IPS DF 6.9 (cell line): Measurements from ENCODE around the gene WDR18.

ENCODE experiments used
- DNase-seq: peaks from one replicate; pipeline ENCODE4 v3.0.0-alpha.2; 2013; ENCODE audit warnings: low read depth, low spot score
- H3K27ac ChIP-seq: one replicate; pipeline ENCODE4 v1.5.1; 2013; ENCODE audit warnings: low read length, control low read depth
- H3K27me3 ChIP-seq: 2 replicates; pipeline ENCODE4 v1.6.1; 2013; ENCODE audit warnings: mild to moderate bottlenecking, low read length; ENCODE audit not compliant: control insufficient read depth, insufficient read depth
- H3K36me3 ChIP-seq: 2 replicates; pipeline ENCODE4 v1.6.1; 2013; ENCODE audit warnings: low read length; ENCODE audit not compliant: control insufficient read depth, insufficient read depth
- H3K4me1 ChIP-seq: 2 replicates; pipeline ENCODE4 v1.6.1; 2013; ENCODE audit warnings: low read length; ENCODE audit not compliant: control insufficient read depth, insufficient read depth
- H3K4me3 ChIP-seq: 2 replicates; pipeline ENCODE4 v1.5.1; 2013; ENCODE audit warnings: mild to moderate bottlenecking, low read length
- H3K9me3 ChIP-seq: 2 replicates; pipeline ENCODE4 v1.6.1; 2013; ENCODE audit warnings: low read length, inconsistent platforms; ENCODE audit not compliant: control insufficient read depth, insufficient read depth
- WGBS: extraction: QIAGEN DNeasy Blood & Tissue Kit; methylation state at CpG from one replicate; pipeline ENCODE4 v1.1.7; 2013; ENCODE audit warnings: mixed read lengths, missing lambda C conversion rate; ENCODE audit not compliant: insufficient read length, insufficient coverage; 5-methylcytosine and 5-hydroxymethylcytosine counted together

WDR18 gene

DNA sequence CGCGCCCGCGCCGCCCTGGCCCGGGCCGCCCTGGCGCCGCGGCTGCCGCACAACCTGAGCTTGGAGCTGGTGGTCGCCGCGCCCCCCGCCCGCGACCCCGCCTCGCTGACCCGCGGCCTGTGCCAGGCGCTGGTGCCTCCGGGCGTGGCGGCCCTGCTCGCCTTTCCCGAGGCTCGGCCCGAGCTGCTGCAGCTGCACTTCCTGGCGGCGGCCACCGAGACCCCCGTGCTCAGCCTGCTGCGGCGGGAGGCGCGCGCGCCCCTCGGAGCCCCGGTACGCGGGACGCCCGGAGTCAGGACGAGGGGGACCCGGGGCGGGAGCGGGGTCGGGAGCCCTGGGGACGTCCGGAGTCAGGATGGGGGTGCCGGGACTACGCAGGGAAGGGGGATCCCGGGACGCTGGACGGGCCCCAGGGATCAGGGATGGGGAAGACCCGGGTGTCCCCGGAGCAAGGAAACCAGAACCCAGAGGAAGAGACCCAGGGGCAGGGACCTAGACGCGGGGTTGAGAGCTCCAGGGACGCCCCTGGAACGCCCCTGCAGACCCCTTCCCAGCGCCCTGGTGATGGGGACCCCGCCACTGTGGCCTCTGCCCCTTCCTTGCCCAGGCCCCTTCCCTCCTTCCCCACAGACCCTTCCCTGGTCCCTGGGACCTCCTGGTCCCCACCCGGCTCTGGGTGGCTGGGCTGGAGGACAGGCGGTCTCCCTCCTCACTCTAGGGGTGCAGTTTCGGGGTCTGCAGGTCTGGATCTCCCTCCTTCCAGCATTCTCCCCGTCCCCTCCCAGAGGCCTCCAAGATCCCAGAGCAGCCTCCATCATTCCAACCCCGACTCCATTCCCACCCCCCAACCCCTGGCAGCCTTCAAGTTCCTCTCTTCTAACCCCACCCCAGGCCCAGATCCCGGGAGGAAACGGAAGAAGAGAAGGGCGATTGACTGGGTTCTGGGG, 16.7 kb downstream of the WDR18 start:
- H3K27ac ChIP-seq: no peak overlapping the region
- H3K9me3 ChIP-seq: no peaks in the 10 kb centered on the region
- H3K4me3 ChIP-seq: peak overlapping the region; percentile 61; the same call in 1 of the 2 replicates
- WGBS: no CpG with 5 or more reads among the region's 73 CpGs
- H3K36me3 ChIP-seq: no peaks in the 10 kb centered on the region
- H3K4me1 ChIP-seq: no peaks in the 10 kb centered on the region; the same call in 1 of the 2 replicates
- H3K27me3 ChIP-seq: peaks cover 7% of the 10 kb centered on the region
- no peak for DNase-seq

DNA sequence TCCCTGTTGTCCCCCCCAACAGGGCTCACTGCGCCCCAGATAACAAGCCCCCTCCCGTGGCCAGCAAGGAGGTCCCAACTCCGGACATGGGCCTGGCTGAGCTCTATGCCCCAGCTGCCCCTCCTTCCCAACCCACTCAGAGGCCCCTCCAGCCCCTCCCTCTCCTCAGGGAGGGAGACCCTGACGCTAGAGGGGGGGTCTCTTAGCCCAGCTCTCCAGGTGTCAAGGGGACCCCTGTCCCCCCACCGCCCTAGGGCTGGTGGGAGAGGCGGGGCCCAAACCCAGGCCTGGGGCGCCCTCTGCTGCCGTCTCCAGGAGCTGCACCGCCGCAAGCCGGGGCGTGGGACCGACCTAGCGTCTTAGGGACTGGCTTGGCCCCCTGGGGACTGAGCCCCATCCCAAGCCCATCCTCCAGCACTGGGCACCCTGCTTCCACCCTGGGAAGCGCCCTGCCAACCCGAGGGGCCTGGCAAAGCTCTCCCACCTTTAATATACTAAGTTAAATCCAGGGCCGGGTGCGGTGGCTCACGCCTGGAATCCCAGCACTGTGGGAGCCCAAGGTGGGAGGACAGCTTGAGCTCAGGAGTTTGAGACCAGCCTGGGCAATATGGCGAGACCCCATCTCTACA, 17.5 kb downstream of the WDR18 start:
- no peaks in the 10 kb centered on the region for H3K9me3 ChIP-seq
- no peaks in the 10 kb centered on the region; the same call in 1 of the 2 replicates for H3K4me1 ChIP-seq
- H3K36me3 ChIP-seq: no peaks in the 10 kb centered on the region
- peaks cover 7% of the 10 kb centered on the region for H3K27me3 ChIP-seq
- no peak overlapping the region for H3K4me3 ChIP-seq
- WGBS: no CpG with 5 or more reads among the region's 20 CpGs
- no peak for DNase-seq
- no peak overlapping the region for H3K27ac ChIP-seq

DNA sequence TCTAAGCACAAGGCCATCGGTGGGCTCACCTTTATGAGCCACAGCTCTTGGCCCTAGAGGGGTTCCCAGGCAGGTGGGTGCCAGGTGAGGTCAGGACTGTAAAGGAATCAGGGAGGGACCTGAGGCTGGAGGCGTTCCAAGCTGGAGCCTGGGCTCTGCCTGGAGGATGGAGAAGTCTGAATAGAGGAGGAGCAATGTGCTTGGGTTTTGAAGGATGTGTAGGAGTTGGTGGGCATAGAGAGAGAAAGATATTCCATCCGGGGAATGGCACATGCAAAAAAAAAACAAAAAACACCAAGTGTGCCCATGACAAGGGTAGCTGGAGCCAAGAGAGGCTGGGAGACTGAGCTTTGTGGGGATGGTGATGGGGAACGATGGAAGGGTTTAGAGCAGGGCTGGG, 18.5 kb downstream of the WDR18 start:
- no peak overlapping the region for H3K4me3 ChIP-seq
- WGBS: no CpG with 5 or more reads among the region's 4 CpGs
- H3K27me3 ChIP-seq: peaks cover 7% of the 10 kb centered on the region
- no peak for DNase-seq
- H3K36me3 ChIP-seq: no peaks in the 10 kb centered on the region
- H3K27ac ChIP-seq: no peak overlapping the region
- no peaks in the 10 kb centered on the region; the same call in 1 of the 2 replicates for H3K4me1 ChIP-seq
- no peaks in the 10 kb centered on the region for H3K9me3 ChIP-seq

DNA sequence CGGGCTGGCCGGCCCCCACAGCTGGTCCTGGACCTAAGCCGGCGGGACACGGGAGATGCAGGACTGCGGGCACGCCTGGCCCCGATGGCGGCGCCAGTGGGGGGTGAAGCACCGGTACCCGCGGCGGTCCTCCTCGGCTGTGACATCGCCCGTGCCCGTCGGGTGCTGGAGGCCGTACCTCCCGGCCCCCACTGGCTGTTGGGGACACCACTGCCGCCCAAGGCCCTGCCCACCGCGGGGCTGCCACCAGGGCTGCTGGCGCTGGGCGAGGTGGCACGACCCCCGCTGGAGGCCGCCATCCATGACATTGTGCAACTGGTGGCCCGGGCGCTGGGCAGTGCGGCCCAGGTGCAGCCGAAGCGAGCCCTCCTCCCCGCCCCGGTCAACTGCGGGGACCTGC, 19.1 kb downstream of the WDR18 start:
- Histone ChIP-seq H3K9me3 (no peaks in the 10 kb centered on the region), H3K36me3 (no peaks in the 10 kb centered on the region), H3K27me3 (peaks cover 7% of the 10 kb centered on the region), H3K27ac (no peak overlapping the region), H3K4me3 (no peak overlapping the region), H3K4me1 (no peaks in the 10 kb centered on the region; the same call in 1 of the 2 replicates)
- WGBS: no CpG with 5 or more reads among the region's 37 CpGs
- no peak for DNase-seq

DNA sequence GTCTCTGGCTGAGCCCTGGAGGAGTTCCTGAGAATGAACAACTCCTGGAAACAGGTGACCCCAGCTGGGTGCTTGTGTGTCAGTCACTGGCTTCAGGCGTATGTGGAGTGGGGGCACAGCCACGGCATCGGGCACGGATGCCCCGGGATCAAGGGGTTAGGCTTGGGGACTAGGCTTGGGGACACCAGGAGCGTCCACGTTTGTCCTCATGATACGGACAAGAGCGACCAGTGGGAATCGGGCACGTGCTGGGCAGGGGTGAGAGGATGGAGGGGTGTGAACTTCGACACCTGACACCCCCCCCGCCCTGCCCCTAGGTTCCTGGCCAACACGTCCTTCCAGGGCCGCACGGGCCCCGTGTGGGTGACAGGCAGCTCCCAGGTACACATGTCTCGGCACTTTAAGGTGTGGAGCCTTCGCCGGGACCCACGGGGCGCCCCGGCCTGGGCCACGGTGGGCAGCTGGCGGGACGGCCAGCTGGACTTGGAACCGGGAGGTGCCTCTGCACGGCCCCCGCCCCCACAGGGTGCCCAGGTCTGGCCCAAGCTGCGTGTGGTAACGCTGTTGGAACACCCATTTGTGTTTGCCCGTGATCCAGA, 20.2 kb downstream of the WDR18 start:
- no peaks in the 10 kb centered on the region; the same call in 1 of the 2 replicates for H3K4me1 ChIP-seq
- H3K4me3 ChIP-seq: no peak overlapping the region
- H3K27me3 ChIP-seq: peaks cover 7% of the 10 kb centered on the region
- no peaks in the 10 kb centered on the region; the same call in 1 of the 2 replicates for H3K36me3 ChIP-seq
- H3K27ac ChIP-seq: no peak overlapping the region
- no CpG with 5 or more reads among the region's 32 CpGs for WGBS
- no peaks in the 10 kb centered on the region for H3K9me3 ChIP-seq
- DNase-seq: no peak

DNA sequence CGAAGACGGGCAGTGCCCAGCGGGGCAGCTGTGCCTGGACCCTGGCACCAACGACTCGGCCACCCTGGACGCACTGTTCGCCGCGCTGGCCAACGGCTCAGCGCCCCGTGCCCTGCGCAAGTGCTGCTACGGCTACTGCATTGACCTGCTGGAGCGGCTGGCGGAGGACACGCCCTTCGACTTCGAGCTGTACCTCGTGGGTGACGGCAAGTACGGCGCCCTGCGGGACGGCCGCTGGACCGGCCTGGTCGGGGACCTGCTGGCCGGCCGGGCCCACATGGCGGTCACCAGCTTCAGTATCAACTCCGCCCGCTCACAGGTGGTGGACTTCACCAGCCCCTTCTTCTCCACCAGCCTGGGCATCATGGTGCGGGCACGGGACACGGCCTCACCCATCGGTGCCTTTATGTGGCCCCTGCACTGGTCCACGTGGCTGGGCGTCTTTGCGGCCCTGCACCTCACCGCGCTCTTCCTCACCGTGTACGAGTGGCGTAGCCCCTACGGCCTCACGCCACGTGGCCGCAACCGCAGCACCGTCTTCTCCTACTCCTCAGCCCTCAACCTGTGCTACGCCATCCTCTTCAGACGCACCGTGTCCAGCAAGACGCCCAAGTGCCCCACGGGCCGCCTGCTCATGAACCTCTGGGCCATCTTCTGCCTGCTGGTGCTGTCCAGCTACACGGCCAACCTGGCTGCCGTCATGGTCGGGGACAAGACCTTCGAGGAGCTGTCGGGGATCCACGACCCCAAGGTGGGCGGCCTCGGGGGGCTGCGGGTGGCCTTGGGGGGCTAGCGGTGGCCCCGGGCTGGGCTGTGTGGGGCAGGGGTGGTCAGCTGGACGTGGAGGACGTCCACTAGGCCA, 20.9 kb downstream of the WDR18 start:
- Histone ChIP-seq H3K4me1 (no peaks in the 10 kb centered on the region; the same call in 1 of the 2 replicates), H3K36me3 (peaks cover 1% of the 10 kb centered on the region), H3K27ac (no peak overlapping the region), H3K4me3 (no peak overlapping the region), H3K9me3 (no peaks in the 10 kb centered on the region), H3K27me3 (peaks cover 7% of the 10 kb centered on the region)
- no peak for DNase-seq
- no CpG with 5 or more reads among the region's 70 CpGs for WGBS

DNA sequence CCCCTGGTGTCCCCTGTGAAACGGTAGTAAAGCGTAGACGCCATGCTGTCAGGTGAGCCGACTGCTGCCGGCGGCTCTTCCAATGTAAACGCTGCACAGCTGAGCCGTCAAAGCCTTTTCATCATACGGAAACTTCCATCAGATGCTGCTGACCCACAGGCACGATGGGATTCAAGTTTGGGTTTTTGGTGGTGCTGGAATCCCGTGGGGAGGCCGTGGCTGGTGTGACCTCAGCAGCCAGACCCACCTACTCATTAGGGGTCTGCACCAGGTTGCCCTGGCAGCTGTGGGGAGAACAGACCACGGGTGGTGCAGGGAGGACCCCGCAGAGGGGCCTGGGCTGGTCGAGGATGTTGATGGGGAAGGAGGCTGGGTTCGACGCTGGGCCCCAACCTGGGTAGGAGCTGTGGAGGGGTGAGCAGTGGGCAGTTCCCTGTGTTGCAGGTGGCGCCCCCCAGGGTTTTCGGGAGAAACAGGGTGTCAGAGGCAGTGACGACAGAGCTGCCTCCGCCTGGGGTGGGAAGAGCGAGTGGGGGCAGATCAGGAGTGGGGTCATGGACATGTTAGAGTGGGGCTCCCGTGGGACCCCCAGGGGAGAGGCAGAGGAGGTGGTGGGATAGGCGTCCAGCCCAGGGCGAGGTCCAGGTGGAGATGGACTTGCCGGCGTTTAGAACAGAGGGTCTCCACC, 22.7 kb downstream of the WDR18 start:
- DNase-seq: no peak
- Histone ChIP-seq H3K9me3 (no peaks in the 10 kb centered on the region), H3K4me1 (no peaks in the 10 kb centered on the region; the same call in 1 of the 2 replicates), H3K4me3 (no peak overlapping the region), H3K36me3 (peaks cover 16% of the 10 kb centered on the region), H3K27me3 (no peaks in the 10 kb centered on the region), H3K27ac (no peak overlapping the region)
- WGBS: no CpG with 5 or more reads among the region's 27 CpGs

DNA sequence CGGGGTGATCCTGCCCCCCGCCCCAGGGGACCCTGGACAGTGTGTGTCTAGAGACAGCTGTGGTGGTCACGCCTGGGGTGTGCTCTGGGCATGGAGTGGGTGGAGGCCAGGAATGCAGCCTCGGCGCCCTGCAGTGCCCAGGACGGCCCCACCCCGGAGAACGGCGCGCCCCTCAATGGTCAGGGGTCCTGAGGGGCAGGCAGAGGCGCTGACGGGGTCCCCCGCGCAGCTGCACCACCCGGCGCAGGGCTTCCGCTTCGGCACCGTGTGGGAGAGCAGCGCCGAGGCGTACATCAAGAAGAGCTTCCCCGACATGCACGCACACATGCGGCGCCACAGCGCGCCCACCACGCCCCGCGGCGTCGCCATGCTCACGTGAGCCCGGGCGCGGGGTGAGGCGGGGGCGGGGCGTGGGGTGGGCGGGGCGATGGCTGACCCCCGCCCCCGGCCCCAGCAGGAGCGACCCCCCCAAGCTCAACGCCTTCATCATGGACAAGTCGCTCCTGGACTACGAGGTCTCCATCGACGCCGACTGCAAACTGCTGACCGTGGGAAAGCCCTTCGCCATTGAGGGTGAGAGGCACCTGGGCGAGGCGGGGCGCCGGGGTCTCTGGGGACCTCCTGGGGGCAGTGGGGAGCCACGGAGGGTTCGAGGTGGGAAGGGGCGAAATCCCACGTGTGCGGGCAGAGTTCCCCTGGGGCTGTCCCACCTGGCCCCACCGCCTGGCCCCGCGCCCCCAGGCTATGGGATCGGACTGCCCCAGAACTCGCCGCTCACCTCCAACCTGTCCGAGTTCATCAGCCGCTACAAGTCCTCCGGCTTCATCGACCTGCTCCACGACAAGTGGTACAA, 23.5 kb downstream of the WDR18 start:
- no CpG with 5 or more reads among the region's 73 CpGs for WGBS
- H3K9me3 ChIP-seq: no peaks in the 10 kb centered on the region
- no peaks in the 10 kb centered on the region; the same call in 1 of the 2 replicates for H3K4me1 ChIP-seq
- peaks cover 20% of the 10 kb centered on the region for H3K36me3 ChIP-seq
- H3K27ac ChIP-seq: no peak overlapping the region
- H3K27me3 ChIP-seq: no peaks in the 10 kb centered on the region
- DNase-seq: no peak
- H3K4me3 ChIP-seq: no peak overlapping the region
